GM23338 (cell line): ENCODE measurements around the gene IER5L. TPM values are rescaled to one million over a fixed set of nuclear protein-coding genes. Genes with fewer than 3 reads are reported as not detected.

ENCODE experiments used
- ATAC-seq: fragments of 200-7000 bp; cut with Tn5 transposase; 3 replicates; pipeline ENCODE4 v1.9.1; 2020
- DNase-seq: peaks from one replicate; pipeline ENCODE4 v3.0.0-alpha.2; 2015; ENCODE audit warnings: low spot score
- H2AFZ ChIP-seq: fragments of 200-600 bp; sonication (generic); 2 replicates; pipeline ENCODE4 v1.8.0; 2016; ENCODE audit warnings: antibody characterized with exemption, mild to moderate bottlenecking, moderate library complexity
- H3F3A ChIP-seq: fragments of 200-600 bp; sonication (generic); replicated peaks from 2 replicates; pipeline ENCODE4 v1.8.0; 2017; ENCODE audit warnings: antibody characterized with exemption, mixed run types, low read depth
- H3K27ac ChIP-seq: fragments of 200-600 bp; sonication (generic); 2 replicates; pipeline ENCODE4 v1.6.1; 2016; ENCODE audit warnings: low read depth
- H3K27me3 ChIP-seq: fragments of 200-600 bp; sonication (generic); 2 replicates; pipeline ENCODE4 v1.8.0; 2016; ENCODE audit warnings: mild to moderate bottlenecking, mixed run types, moderate library complexity; ENCODE audit not compliant: insufficient read depth
- H3K36me3 ChIP-seq: fragments of 200-600 bp; sonication (generic); 2 replicates; pipeline ENCODE4 v1.8.0; 2016; ENCODE audit warnings: mild to moderate bottlenecking; ENCODE audit not compliant: insufficient read depth
- H3K4me1 ChIP-seq: fragments of 200-600 bp; sonication (generic); 2 replicates; pipeline ENCODE4 v1.8.0; 2016; ENCODE audit warnings: mild to moderate bottlenecking, moderate library complexity; ENCODE audit not compliant: insufficient read depth
- H3K4me2 ChIP-seq: fragments of 200-600 bp; sonication (generic); 2 replicates; pipeline ENCODE4 v1.7.1; 2017; ENCODE audit warnings: mixed run types
- H3K4me3 ChIP-seq: fragments of 200-600 bp; sonication (generic); 2 replicates; pipeline ENCODE4 v1.6.1; 2016; ENCODE audit warnings: mixed run types
- H3K79me2 ChIP-seq: fragments of 200-600 bp; sonication (generic); replicated peaks from 2 replicates; pipeline ENCODE4 v1.8.0; 2017; ENCODE audit warnings: mild to moderate bottlenecking; ENCODE audit not compliant: insufficient read depth
- H3K9me2 ChIP-seq: fragments of 200-600 bp; sonication (generic); 2 replicates; pipeline ENCODE4 v1.8.0; 2017; ENCODE audit not compliant: insufficient read depth
- H4K20me1 ChIP-seq: fragments of 200-600 bp; sonication (generic); replicated peaks from 2 replicates; pipeline ENCODE4 v1.8.0; 2017; ENCODE audit warnings: mild to moderate bottlenecking; ENCODE audit not compliant: insufficient read depth
- H3K27ac Mint-ChIP-seq: 2 replicates; pipeline ENCODE4 v1.8.0; 2020; ENCODE audit warnings: inconsistent platforms, mild to moderate bottlenecking, moderate library complexity, mixed read lengths
- H3K27me3 Mint-ChIP-seq: 3 replicates; pipeline ENCODE4 v1.8.0; 2022; ENCODE audit warnings: low read depth, mild to moderate bottlenecking, moderate library complexity, mixed read lengths, inconsistent platforms; ENCODE audit not compliant: insufficient read depth, poor library complexity
- H3K36me3 Mint-ChIP-seq: 3 replicates; pipeline ENCODE4 v1.8.0; 2021; ENCODE audit warnings: low read depth, mild to moderate bottlenecking, inconsistent platforms, moderate library complexity, mixed read lengths
- H3K4me1 Mint-ChIP-seq: 3 replicates; pipeline ENCODE4 v1.8.0; 2020; ENCODE audit warnings: mild to moderate bottlenecking, inconsistent platforms, mixed read lengths
- H3K4me3 Mint-ChIP-seq: 3 replicates; pipeline ENCODE4 v1.8.0; 2021; ENCODE audit warnings: moderate library complexity, mild to moderate bottlenecking, inconsistent platforms, mixed read lengths
- H3K9me3 Mint-ChIP-seq: 3 replicates; pipeline ENCODE4 v1.8.0; 2020; ENCODE audit warnings: moderate library complexity, mild to moderate bottlenecking, inconsistent platforms, mixed read lengths
- CREB1 ChIP-seq: fragments of 250-450 bp; sonication (Bioruptor Pico); IDR thresholded peaks from 2 replicates; pipeline ENCODE4 v1.5.0; 2020; ENCODE audit warnings: low read depth, mild to moderate bottlenecking, moderate library complexity
- EZH2phosphoT487 ChIP-seq: fragments of 200-600 bp; sonication (generic); IDR thresholded peaks from one replicate; pipeline ENCODE4 v1.8.1; 2018; ENCODE audit warnings: antibody characterized with exemption; ENCODE audit not compliant: unreplicated experiment
- JUNB ChIP-seq: IDR thresholded peaks from one replicate; pipeline ENCODE4 v1.6.1; 2016; ENCODE audit warnings: antibody characterized with exemption; ENCODE audit not compliant: unreplicated experiment
- NANOG ChIP-seq: IDR thresholded peaks from 2 replicates; pipeline ENCODE4 v1.6.1; 2016; ENCODE audit warnings: antibody characterized with exemption, borderline replicate concordance
- STAT1 ChIP-seq: IDR thresholded peaks from one replicate; pipeline ENCODE4 v1.6.1; 2016; ENCODE audit warnings: antibody characterized with exemption; ENCODE audit not compliant: unreplicated experiment
- ZNF331 ChIP-seq: fragments of 250-450 bp; sonication (Bioruptor Pico); IDR thresholded peaks from 2 replicates; pipeline ENCODE4 v1.5.0; 2020; ENCODE audit warnings: low read depth, mild to moderate bottlenecking, moderate library complexity
- polyA plus RNA-seq: library from polyadenylated mRNA; unstranded; fragments of >200 nt; fragmentation: Nextera tagmentation; extraction: Ambion mirVana; gene quantifications from 2 replicates; pipeline ENCODE4 v1.2.1, GENCODE V29; 2016
- total RNA-seq: library from RNA; depleted of rRNA; stranded (reverse); fragments of >200 nt; shearing (Covaris generic); gene quantifications from 2 replicates; pipeline ENCODE4 v1.2.3, GENCODE V29; 2014
- TF ChIP-seq, protein P1 (sequence below): fragments of 250-450 bp; sonication (Bioruptor Pico); IDR thresholded peaks from 2 replicates; pipeline ENCODE4 v1.5.0; 2020; ENCODE audit warnings: mild to moderate bottlenecking, moderate library complexity

The IER5L gene
- total and polyA plus RNA-seq, 2 experiments from 2014 or later = 0.19 to 0.90 TPM

DNA sequence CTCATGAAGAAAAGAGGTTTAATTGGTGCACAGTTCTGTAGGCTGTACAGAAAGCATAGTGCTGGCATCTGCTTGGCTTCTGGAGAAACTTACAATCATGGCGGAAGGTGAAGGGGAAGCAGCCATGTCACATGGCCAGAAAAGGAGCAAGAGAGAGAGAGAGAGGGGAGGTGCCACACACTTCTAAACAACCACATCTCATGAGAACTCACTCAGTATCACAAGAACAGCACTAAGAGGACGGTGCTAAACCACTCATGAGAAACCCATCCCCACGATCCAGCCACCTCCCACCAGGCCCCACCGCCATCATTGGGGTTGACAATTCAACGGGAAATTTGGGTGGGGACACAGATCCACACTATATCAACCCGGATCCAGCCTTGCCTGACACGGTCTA is 28.8 kb upstream of the IER5L start (continued):
- TF ChIP-seq ZNF331 (CRISPR knock-in tag) = no peak
- no peak for TF ChIP-seq JUNB
- TF ChIP-seq, protein P1, sequence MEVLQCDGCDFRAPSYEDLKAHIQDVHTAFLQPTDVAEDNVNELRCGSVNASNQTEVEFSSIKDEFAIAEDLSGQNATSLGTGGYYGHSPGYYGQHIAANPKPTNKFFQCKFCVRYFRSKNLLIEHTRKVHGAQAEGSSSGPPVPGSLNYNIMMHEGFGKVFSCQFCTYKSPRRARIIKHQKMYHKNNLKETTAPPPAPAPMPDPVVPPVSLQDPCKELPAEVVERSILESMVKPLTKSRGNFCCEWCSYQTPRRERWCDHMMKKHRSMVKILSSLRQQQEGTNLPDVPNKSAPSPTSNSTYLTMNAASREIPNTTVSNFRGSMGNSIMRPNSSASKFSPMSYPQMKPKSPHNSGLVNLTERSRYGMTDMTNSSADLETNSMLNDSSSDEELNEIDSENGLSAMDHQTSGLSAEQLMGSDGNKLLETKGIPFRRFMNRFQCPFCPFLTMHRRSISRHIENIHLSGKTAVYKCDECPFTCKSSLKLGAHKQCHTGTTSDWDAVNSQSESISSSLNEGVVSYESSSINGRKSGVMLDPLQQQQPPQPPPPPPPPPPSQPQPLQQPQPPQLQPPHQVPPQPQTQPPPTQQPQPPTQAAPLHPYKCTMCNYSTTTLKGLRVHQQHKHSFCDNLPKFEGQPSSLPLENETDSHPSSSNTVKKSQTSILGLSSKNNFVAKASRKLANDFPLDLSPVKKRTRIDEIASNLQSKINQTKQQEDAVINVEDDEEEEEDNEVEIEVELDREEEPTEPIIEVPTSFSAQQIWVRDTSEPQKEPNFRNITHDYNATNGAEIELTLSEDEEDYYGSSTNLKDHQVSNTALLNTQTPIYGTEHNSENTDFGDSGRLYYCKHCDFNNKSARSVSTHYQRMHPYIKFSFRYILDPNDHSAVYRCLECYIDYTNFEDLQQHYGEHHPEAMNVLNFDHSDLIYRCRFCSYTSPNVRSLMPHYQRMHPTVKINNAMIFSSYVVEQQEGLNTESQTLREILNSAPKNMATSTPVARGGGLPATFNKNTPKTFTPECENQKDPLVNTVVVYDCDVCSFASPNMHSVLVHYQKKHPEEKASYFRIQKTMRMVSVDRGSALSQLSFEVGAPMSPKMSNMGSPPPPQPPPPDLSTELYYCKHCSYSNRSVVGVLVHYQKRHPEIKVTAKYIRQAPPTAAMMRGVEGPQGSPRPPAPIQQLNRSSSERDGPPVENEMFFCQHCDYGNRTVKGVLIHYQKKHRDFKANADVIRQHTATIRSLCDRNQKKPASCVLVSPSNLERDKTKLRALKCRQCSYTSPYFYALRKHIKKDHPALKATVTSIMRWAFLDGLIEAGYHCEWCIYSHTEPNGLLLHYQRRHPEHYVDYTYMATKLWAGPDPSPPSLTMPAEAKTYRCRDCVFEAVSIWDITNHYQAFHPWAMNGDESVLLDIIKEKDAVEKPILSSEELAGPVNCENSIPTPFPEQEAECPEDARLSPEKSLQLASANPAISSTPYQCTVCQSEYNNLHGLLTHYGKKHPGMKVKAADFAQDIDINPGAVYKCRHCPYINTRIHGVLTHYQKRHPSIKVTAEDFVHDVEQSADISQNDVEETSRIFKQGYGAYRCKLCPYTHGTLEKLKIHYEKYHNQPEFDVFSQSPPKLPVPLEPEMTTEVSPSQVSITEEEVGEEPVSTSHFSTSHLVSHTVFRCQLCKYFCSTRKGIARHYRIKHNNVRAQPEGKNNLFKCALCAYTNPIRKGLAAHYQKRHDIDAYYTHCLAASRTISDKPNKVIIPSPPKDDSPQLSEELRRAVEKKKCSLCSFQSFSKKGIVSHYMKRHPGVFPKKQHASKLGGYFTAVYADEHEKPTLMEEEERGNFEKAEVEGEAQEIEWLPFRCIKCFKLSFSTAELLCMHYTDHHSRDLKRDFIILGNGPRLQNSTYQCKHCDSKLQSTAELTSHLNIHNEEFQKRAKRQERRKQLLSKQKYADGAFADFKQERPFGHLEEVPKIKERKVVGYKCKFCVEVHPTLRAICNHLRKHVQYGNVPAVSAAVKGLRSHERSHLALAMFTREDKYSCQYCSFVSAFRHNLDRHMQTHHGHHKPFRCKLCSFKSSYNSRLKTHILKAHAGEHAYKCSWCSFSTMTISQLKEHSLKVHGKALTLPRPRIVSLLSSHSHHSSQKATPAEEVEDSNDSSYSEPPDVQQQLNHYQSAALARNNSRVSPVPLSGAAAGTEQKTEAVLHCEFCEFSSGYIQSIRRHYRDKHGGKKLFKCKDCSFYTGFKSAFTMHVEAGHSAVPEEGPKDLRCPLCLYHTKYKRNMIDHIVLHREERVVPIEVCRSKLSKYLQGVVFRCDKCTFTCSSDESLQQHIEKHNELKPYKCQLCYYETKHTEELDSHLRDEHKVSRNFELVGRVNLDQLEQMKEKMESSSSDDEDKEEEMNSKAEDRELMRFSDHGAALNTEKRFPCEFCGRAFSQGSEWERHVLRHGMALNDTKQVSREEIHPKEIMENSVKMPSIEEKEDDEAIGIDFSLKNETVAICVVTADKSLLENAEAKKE (CRISPR knock-in tag) = no peak
- TF ChIP-seq STAT1 = no peak
- no peak for TF ChIP-seq CREB1 (CRISPR knock-in tag)

DNA sequence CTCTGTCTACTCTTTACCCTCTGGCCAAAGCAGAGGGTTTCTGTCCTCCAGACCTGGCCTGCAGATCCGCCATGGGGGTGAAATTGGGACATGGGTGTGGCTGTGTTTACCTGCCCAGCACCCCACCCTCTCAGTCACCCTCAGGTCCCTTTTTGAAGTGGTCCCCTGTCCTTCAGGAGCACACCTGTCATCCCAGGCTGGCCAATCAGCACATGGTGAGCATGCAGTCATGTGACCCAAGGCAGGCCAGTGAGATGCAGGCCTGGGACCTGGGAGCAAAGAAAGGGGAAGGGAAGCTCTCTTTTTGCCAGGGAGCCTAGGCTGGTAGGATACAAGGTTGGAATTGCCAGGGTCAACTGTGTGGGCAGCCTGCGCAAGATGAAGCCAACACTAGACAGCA is 28.3 kb upstream of the IER5L start:
- TF ChIP-seq NANOG = no peak
- no peak for TF ChIP-seq EZH2phosphoT487
- TF ChIP-seq, protein P1 (CRISPR knock-in tag) = no peak
- no peaks in the 10 kb centered on the region for H3K9me3 Mint-ChIP-seq
- H3K27me3 Mint-ChIP-seq = peaks cover 26% of the 10 kb centered on the region
- no peak overlapping the region for H3K4me3 Mint-ChIP-seq
- no peaks in the 10 kb centered on the region for H3K9me2 ChIP-seq
- no peak overlapping the region for H2AFZ ChIP-seq
- H3K36me3 Mint-ChIP-seq = no peaks in the 10 kb centered on the region
- H3K4me2 ChIP-seq = no peak overlapping the region
- H3K79me2 ChIP-seq = peaks cover 16% of the 10 kb centered on the region
- H3K4me3 ChIP-seq = no peak overlapping the region
- peaks cover 27% of the 10 kb centered on the region for H3K4me1 Mint-ChIP-seq
- no peak for ATAC-seq
- peaks cover 17% of the 10 kb centered on the region; the same call in 1 of the 2 replicates for H3K4me1 ChIP-seq
- no peak for DNase-seq
- H3K27ac Mint-ChIP-seq = no peak overlapping the region; the same call in 1 of the 2 replicates
- no peaks in the 10 kb centered on the region for H3K27me3 ChIP-seq
- H3K27ac ChIP-seq = no peak overlapping the region
- H4K20me1 ChIP-seq = 0 out of 2 replicates have a peak, but pooled peaks cover 3% of the 10 kb centered on the region
- H3F3A ChIP-seq = peaks cover 6% of the 10 kb centered on the region; the same call in 1 of the 2 replicates
- H3K36me3 ChIP-seq = no peaks in the 10 kb centered on the region
